ENCODE measurements around the gene CRNKL1. TPM values are rescaled to one million over a fixed set of nuclear protein-coding genes. Genes with fewer than 3 reads are reported as not detected.
A peak's percentile ranks its signal among the peaks of the same experiment; 100 is the strongest.

Gene CRNKL1
- total and polyA plus RNA-seq, 12 donors = 9.8 to 20.2 (median 17.7) TPM

DNA sequence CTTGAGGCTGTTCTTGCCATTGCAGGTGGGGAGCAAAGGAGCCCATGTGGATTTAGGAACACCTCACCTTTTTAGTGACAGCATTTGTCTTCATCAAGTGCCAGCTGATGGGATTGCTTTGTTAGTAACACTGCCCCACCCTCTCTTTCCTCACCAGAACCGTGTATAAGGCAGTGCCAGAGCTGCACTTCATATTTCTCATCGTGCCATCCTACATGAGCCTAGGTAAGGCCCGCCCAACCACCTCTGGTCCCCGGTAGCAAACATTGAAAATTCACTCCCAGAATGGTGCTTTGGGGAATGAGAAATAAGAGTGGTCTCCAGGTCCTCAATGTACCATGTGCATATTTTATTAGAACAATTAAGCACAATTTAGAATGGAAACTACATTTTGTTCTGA lies 22.8 kb upstream of the CRNKL1 start:
- intact Hi-C loops (cut with DNase I) = loop anchor here in 1 of 10 donors (10.0 kb wide), 1 partner anchor 490 kb away; no protein-coding TSS in a partner anchor
- Histone ChIP-seq H3K4me3 (no peak overlapping the region), H3K4me1 (peaks cover 0 to 17% (median 0%) of the 10 kb centered on the region in 9 donors), H3K27ac (no peak overlapping the region), H3K36me3 (no peaks in the 10 kb centered on the region), H3K27me3 (peaks cover 0 to 20% (median 3%) of the 10 kb centered on the region in 7 donors), H3K9me3 (no peaks in the 10 kb centered on the region)
- 82 to 92% methylated on average over 4 of the region's 4 CpGs for WGBS, 2 donors
- no peak for DNase-seq
- no peak for ATAC-seq
- TF ChIP-seq, protein P1, sequence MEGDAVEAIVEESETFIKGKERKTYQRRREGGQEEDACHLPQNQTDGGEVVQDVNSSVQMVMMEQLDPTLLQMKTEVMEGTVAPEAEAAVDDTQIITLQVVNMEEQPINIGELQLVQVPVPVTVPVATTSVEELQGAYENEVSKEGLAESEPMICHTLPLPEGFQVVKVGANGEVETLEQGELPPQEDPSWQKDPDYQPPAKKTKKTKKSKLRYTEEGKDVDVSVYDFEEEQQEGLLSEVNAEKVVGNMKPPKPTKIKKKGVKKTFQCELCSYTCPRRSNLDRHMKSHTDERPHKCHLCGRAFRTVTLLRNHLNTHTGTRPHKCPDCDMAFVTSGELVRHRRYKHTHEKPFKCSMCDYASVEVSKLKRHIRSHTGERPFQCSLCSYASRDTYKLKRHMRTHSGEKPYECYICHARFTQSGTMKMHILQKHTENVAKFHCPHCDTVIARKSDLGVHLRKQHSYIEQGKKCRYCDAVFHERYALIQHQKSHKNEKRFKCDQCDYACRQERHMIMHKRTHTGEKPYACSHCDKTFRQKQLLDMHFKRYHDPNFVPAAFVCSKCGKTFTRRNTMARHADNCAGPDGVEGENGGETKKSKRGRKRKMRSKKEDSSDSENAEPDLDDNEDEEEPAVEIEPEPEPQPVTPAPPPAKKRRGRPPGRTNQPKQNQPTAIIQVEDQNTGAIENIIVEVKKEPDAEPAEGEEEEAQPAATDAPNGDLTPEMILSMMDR (IDR thresholded peaks at IDR 0.05) = no peak

DNA sequence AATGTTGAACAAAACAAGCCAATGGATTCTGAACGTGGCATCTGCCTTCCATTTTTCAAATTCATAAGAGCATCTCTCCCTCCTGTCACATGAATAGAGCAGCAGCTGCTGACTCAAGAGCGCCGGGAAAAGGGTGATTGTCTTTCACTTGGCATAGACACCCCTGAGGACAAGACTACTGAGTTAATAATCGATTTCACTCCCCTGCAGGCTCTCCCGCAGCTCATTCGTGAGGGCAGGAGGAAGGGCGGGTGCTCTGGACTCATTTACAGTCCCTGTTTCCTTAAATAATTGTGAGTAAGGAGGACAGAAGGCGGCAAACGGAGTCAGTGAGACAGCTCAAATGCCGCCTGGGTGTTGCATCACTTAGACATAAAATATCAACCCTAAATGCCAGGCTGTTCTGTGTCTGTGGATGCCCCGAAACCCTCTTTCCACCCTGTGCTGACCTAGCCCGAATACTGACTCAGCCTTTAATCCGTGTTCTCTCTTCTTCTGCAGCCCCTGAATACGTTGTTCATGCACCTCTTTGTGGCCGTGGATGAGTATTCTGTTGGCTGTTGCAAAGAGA lies 21.6 kb upstream of the CRNKL1 start:
- Histone ChIP-seq H3K9me3 (no peaks in the 10 kb centered on the region), H3K27me3 (peaks cover 0 to 12% (median 0%) of the 10 kb centered on the region in 7 donors), H3K27ac (no peak overlapping the region), H3K4me3 (no peak overlapping the region), H3K4me1 (peaks cover 0 to 17% (median 0%) of the 10 kb centered on the region in 9 donors), H3K36me3 (no peaks in the 10 kb centered on the region)
- DNase-seq = no peak
- intact Hi-C loops (cut with DNase I) = loop anchor here in 1 of 10 donors (10.0 kb wide), 1 partner anchor 491 kb away; no protein-coding TSS in a partner anchor
- 66 to 70% methylated on average over 15 of the region's 15 CpGs for WGBS, 2 donors
- TF ChIP-seq, protein P1 (IDR thresholded peaks at IDR 0.05) = no peak
- ATAC-seq = no peak

DNA sequence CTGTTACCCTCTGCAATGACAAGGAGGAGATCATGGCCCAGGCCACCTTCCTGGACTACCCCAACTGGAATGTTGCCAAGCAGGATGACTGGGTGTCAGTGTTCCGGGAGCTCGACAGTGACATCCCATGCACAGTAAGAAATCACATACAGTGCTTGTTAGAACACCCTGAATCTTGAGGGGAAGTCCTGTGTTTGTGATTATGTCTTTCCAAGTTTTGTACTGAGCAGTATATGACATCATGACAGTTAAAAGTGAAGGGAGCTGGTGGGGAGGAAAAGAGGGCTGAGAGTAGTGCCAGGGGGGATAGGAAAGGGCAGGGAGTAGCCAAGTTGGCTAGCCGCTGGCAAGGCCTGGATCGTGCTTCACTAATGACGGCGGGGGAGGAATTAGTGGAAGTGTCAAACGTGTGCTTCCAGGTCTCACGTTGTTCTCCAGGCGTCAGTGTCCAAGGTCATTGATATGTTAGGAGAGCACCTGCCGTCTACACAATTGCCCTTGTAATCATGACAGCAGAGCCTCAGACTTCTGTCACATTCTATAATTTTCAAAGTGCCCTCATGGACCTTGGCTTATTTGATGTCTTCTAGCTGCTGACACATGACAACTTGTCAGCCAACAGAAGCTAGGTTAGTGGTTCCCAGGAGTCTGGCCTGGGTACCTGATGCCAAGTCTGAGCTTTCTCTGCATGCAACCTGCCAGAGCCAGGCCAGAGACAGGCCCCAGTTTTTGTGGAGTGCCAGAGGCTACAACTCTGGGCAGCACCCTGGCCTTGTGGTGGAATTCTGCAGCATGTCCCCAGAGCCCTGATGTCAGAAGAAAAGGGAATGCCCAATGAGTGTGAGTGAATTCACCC lies 18.8 kb upstream of the CRNKL1 start:
- H3K9me3 ChIP-seq = no peaks in the 10 kb centered on the region
- DNase-seq = peak; percentile 16 to 25
- peak; percentile 40 to 87 (median 78) for ATAC-seq
- no peaks in the 10 kb centered on the region for H3K36me3 ChIP-seq
- no peak overlapping the region for H3K4me3 ChIP-seq
- intact Hi-C loops (cut with DNase I) = loop anchor here in 1 of 10 donors (10.0 kb wide), 1 partner anchor 494 kb away; no protein-coding TSS in a partner anchor
- peaks cover 0 to 17% (median 0%) of the 10 kb centered on the region in 9 donors for H3K4me1 ChIP-seq
- 24 to 34% methylated on average over 10 of the region's 10 CpGs for WGBS, 2 donors
- TF ChIP-seq, protein P1 (IDR thresholded peaks at IDR 0.05) = no peak
- H3K27me3 ChIP-seq = peaks cover 0 to 8% (median 0%) of the 10 kb centered on the region in 7 donors
- H3K27ac ChIP-seq = peak overlapping the region in 9 of 10 donors; percentile 1 to 70 (median 40)

DNA sequence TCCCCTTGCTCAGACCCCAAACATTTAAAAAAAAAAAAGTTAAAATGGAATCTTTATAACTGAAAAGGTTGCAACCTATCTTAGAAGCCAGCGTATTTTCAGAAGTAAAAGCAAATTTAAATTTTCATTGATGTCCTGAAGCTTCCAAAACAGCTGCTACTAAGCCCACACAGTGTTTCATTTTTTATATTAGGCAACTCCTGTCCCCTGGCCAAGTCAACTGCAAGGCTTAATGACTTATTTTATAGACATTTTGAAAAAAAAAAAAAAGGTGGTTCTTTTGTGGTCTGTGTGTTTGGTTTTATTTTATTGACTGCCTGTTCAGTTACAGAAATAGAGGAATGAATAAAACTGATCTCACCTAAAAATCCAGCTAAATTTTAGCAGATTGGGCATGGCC lies 13.1 kb upstream of the CRNKL1 start:
- TF ChIP-seq, protein P1 (IDR thresholded peaks at IDR 0.05) = no peak
- no peaks in the 10 kb centered on the region for H3K9me3 ChIP-seq
- ATAC-seq = no peak
- 95 to 96% methylated on average over 1 of the region's 1 CpG for WGBS, 2 donors
- H3K4me1 ChIP-seq = no peaks in the 10 kb centered on the region
- no peak for DNase-seq
- H3K27me3 ChIP-seq = peaks cover 0 to 15% (median 0%) of the 10 kb centered on the region in 7 donors
- intact Hi-C loops (cut with DNase I) = no loop called here
- no peak overlapping the region for H3K27ac ChIP-seq
- H3K36me3 ChIP-seq = no peaks in the 10 kb centered on the region
- H3K4me3 ChIP-seq = no peak overlapping the region
